Activated T-cell treated with anti-CD3 and anti-CD28 coated beads, Interleukin-2, amount 50 U/mL, for 24 hours (primary cell): ENCODE data around the gene ZDHHC3.
A peak's percentile ranks its signal among the peaks of the same experiment; 100 is the strongest.

Experiments used
- DNase-seq: peaks from one replicate; pipeline ENCODE4 v3.0.0-alpha.2; 2020
- H3K27ac Mint-ChIP-seq: 2 replicates; pipeline ENCODE4 v1.8.0; 2020; ENCODE audit warnings: mild to moderate bottlenecking, mixed read lengths
- H3K27me3 Mint-ChIP-seq: 2 replicates; pipeline ENCODE4 v1.8.0; 2020; ENCODE audit warnings: mixed read lengths
- H3K36me3 Mint-ChIP-seq: 2 replicates; pipeline ENCODE4 v1.8.0; 2020; ENCODE audit warnings: low read depth, mixed read lengths
- H3K4me1 Mint-ChIP-seq: 2 replicates; pipeline ENCODE4 v1.8.0; 2020; ENCODE audit warnings: low read depth, mixed read lengths
- H3K4me3 Mint-ChIP-seq: 2 replicates; pipeline ENCODE4 v1.8.0; 2020; ENCODE audit warnings: mild to moderate bottlenecking, moderate library complexity, mixed read lengths
- H3K9me3 Mint-ChIP-seq: 2 replicates; pipeline ENCODE4 v1.8.0; 2020; ENCODE audit warnings: mixed read lengths

ZDHHC3 gene

GRCh38 chr3:44914936-44915335 lies 61.0 kb downstream of the ZDHHC3 start:
- Mint-ChIP-seq H3K4me1 (no peaks in the 10 kb centered on the region), H3K27me3 (peaks cover 17% of the 10 kb centered on the region), H3K9me3 (no peaks in the 10 kb centered on the region), H3K27ac (no peak overlapping the region), H3K36me3 (peaks cover 13% of the 10 kb centered on the region), H3K4me3 (no peak overlapping the region)
- no peak for DNase-seq

- Mint-ChIP-seq H3K27me3 (peaks cover 26% of the 10 kb centered on the region), H3K27ac (no peak overlapping the region), H3K4me3 (no peak overlapping the region), H3K4me1 (no peaks in the 10 kb centered on the region), H3K36me3 (peaks cover 11% of the 10 kb centered on the region), H3K9me3 (peaks cover under 1% of the 10 kb centered on the region)
- peak; percentile 75 for DNase-seq
Measured at GRCh38 chr3:44913868-44914468, 62.0 kb downstream of the ZDHHC3 start.

GRCh38 chr3:44910693-44911092 lies 65.3 kb downstream of the ZDHHC3 start:
- no peaks in the 10 kb centered on the region for H3K36me3 Mint-ChIP-seq
- H3K9me3 Mint-ChIP-seq: peaks cover 2% of the 10 kb centered on the region
- no peak overlapping the region for H3K4me3 Mint-ChIP-seq
- DNase-seq: no peak
- no peaks in the 10 kb centered on the region for H3K4me1 Mint-ChIP-seq
- H3K27me3 Mint-ChIP-seq: peaks cover 38% of the 10 kb centered on the region
- no peak overlapping the region for H3K27ac Mint-ChIP-seq

- DNase-seq: no peak
- H3K27me3 Mint-ChIP-seq: peaks cover 38% of the 10 kb centered on the region
- peaks cover 2% of the 10 kb centered on the region for H3K9me3 Mint-ChIP-seq
- no peaks in the 10 kb centered on the region for H3K4me1 Mint-ChIP-seq
- no peaks in the 10 kb centered on the region for H3K36me3 Mint-ChIP-seq
- no peak overlapping the region for H3K4me3 Mint-ChIP-seq
- no peak overlapping the region for H3K27ac Mint-ChIP-seq
Measured at GRCh38 chr3:44909063-44909462, 66.9 kb downstream of the ZDHHC3 start.

GRCh38 chr3:44907612-44908011 lies 68.4 kb downstream of the ZDHHC3 start:
- no peak for DNase-seq
- Mint-ChIP-seq H3K9me3 (peaks cover 2% of the 10 kb centered on the region), H3K4me3 (no peak overlapping the region), H3K27me3 (peaks cover 38% of the 10 kb centered on the region), H3K36me3 (no peaks in the 10 kb centered on the region), H3K4me1 (no peaks in the 10 kb centered on the region), H3K27ac (no peak overlapping the region)

GRCh38 chr3:44906997-44907396 lies 69.0 kb downstream of the ZDHHC3 start:
- DNase-seq: no peak
- Mint-ChIP-seq H3K4me1 (no peaks in the 10 kb centered on the region), H3K4me3 (no peak overlapping the region), H3K36me3 (no peaks in the 10 kb centered on the region), H3K27me3 (peaks cover 38% of the 10 kb centered on the region), H3K9me3 (peaks cover 2% of the 10 kb centered on the region), H3K27ac (no peak overlapping the region)

GRCh38 chr3:44905446-44906157 lies 70.4 kb downstream of the ZDHHC3 start:
- DNase-seq: no peak
- H3K27ac Mint-ChIP-seq: no peak overlapping the region
- no peak overlapping the region for H3K4me3 Mint-ChIP-seq
- no peaks in the 10 kb centered on the region for H3K4me1 Mint-ChIP-seq
- H3K9me3 Mint-ChIP-seq: peaks cover 2% of the 10 kb centered on the region
- H3K36me3 Mint-ChIP-seq: no peaks in the 10 kb centered on the region
- H3K27me3 Mint-ChIP-seq: peaks cover 37% of the 10 kb centered on the region

- H3K4me1 Mint-ChIP-seq: no peaks in the 10 kb centered on the region
- H3K4me3 Mint-ChIP-seq: no peak overlapping the region
- no peaks in the 10 kb centered on the region for H3K36me3 Mint-ChIP-seq
- no peak for DNase-seq
- no peak overlapping the region for H3K27ac Mint-ChIP-seq
- no peaks in the 10 kb centered on the region for H3K9me3 Mint-ChIP-seq
- H3K27me3 Mint-ChIP-seq: peaks cover 28% of the 10 kb centered on the region
Measured at GRCh38 chr3:44903751-44904150, 72.2 kb downstream of the ZDHHC3 start.

- no peak for DNase-seq
- no peaks in the 10 kb centered on the region for H3K4me1 Mint-ChIP-seq
- no peaks in the 10 kb centered on the region for H3K36me3 Mint-ChIP-seq
- no peak overlapping the region for H3K4me3 Mint-ChIP-seq
- peaks cover 26% of the 10 kb centered on the region for H3K27me3 Mint-ChIP-seq
- H3K27ac Mint-ChIP-seq: no peak overlapping the region
- H3K9me3 Mint-ChIP-seq: no peaks in the 10 kb centered on the region
Measured at GRCh38 chr3:44903314-44903713, 72.7 kb downstream of the ZDHHC3 start.

- DNase-seq: no peak
- H3K27me3 Mint-ChIP-seq: peaks cover 21% of the 10 kb centered on the region
- H3K4me3 Mint-ChIP-seq: no peak overlapping the region
- no peaks in the 10 kb centered on the region for H3K9me3 Mint-ChIP-seq
- H3K36me3 Mint-ChIP-seq: no peaks in the 10 kb centered on the region
- H3K4me1 Mint-ChIP-seq: no peaks in the 10 kb centered on the region
- H3K27ac Mint-ChIP-seq: no peak overlapping the region
Measured at GRCh38 chr3:44902628-44903027, 73.3 kb downstream of the ZDHHC3 start.

GRCh38 chr3:44899683-44900367 lies 76.1 kb downstream of the ZDHHC3 start:
- no peak for DNase-seq
- Mint-ChIP-seq H3K9me3 (no peaks in the 10 kb centered on the region), H3K4me1 (no peaks in the 10 kb centered on the region), H3K4me3 (no peak overlapping the region), H3K27me3 (peaks cover 22% of the 10 kb centered on the region), H3K27ac (no peak overlapping the region), H3K36me3 (no peaks in the 10 kb centered on the region)

GRCh38 chr3:44896440-44896839 lies 79.5 kb downstream of the ZDHHC3 start:
- peaks cover 18% of the 10 kb centered on the region for H3K27me3 Mint-ChIP-seq
- H3K9me3 Mint-ChIP-seq: no peaks in the 10 kb centered on the region
- H3K4me3 Mint-ChIP-seq: no peak overlapping the region
- H3K4me1 Mint-ChIP-seq: no peaks in the 10 kb centered on the region
- H3K27ac Mint-ChIP-seq: no peak overlapping the region
- no peaks in the 10 kb centered on the region for H3K36me3 Mint-ChIP-seq
- DNase-seq: no peak

- Mint-ChIP-seq H3K4me1 (no peaks in the 10 kb centered on the region), H3K27ac (no peak overlapping the region), H3K4me3 (no peak overlapping the region), H3K36me3 (no peaks in the 10 kb centered on the region), H3K27me3 (peaks cover 6% of the 10 kb centered on the region), H3K9me3 (no peaks in the 10 kb centered on the region)
- DNase-seq: no peak
Measured at GRCh38 chr3:44894485-44894884, 81.5 kb downstream of the ZDHHC3 start.

- H3K36me3 Mint-ChIP-seq: no peaks in the 10 kb centered on the region
- no peaks in the 10 kb centered on the region for H3K9me3 Mint-ChIP-seq
- H3K4me3 Mint-ChIP-seq: no peak overlapping the region
- DNase-seq: no peak
- H3K27ac Mint-ChIP-seq: no peak overlapping the region
- H3K27me3 Mint-ChIP-seq: peaks cover 4% of the 10 kb centered on the region
- H3K4me1 Mint-ChIP-seq: no peaks in the 10 kb centered on the region
Measured at GRCh38 chr3:44893097-44893496, 82.9 kb downstream of the ZDHHC3 start.

- Mint-ChIP-seq H3K9me3 (no peaks in the 10 kb centered on the region), H3K27ac (no peak overlapping the region), H3K4me1 (no peaks in the 10 kb centered on the region), H3K36me3 (no peaks in the 10 kb centered on the region), H3K27me3 (peaks cover 4% of the 10 kb centered on the region), H3K4me3 (no peak overlapping the region)
- no peak for DNase-seq
Measured at GRCh38 chr3:44892689-44893088, 83.3 kb downstream of the ZDHHC3 start.
